PC-9 (cell line): ENCODE results near the gene HIGD1A. TPM values are rescaled to one million over a fixed set of nuclear protein-coding genes. Genes with fewer than 3 reads are reported as not detected.

Experiments used
- BruUV-seq: library from RNA; stranded (reverse); fragments of 400-500 nt; replicated peaks from 2 replicates; lab custom pipeline; 2021; lab: Mats Ljungman, UMichigan
- CTCF ChIA-PET: fragments of 300-600 bp; sonication (Branson Sonifier 250); formaldehyde crosslinking; loops from one replicate; lab custom pipeline; 2022; ENCODE audit warnings: antibody characterized with exemption; lab: Charles Lee
- POLR2A ChIA-PET: fragments of 300-600 bp; sonication (Branson Sonifier 250); formaldehyde crosslinking; loops from one replicate; lab custom pipeline; 2022; ENCODE audit warnings: antibody characterized with exemption; ENCODE audit not compliant: unreplicated experiment; lab: Charles Lee
- DNase-seq, 2 experiments: peaks; one replicate each; pipeline versions ENCODE4 v3.0.0 to v3.0.0-alpha.2; 2015 to 2022; ENCODE audit warnings: mixed read lengths in 1 of 2
- H2AFZ ChIP-seq: fragments of 200-600 bp; sonication (generic); 2 replicates; pipeline ENCODE4 v1.8.1; 2017; ENCODE audit warnings: antibody characterized with exemption
- H3F3A ChIP-seq: fragments of 200-600 bp; sonication (generic); 2 replicates; pipeline ENCODE4 v1.8.1; 2017; ENCODE audit warnings: antibody characterized with exemption, mild to moderate bottlenecking, low read depth; ENCODE audit not compliant: insufficient read depth
- H3K27ac ChIP-seq: fragments of 200-600 bp; sonication (generic); 2 replicates; pipeline ENCODE4 v1.6.1; 2016; ENCODE audit warnings: mixed run types
- H3K27me3 ChIP-seq: fragments of 200-600 bp; sonication (generic); 2 replicates; pipeline ENCODE4 v1.6.1; 2016; ENCODE audit warnings: low read depth, mixed run types; ENCODE audit not compliant: insufficient read depth
- H3K36me3 ChIP-seq: fragments of 200-600 bp; sonication (generic); 2 replicates; pipeline ENCODE4 v1.6.1; 2016; ENCODE audit warnings: low read depth, mixed run types
- H3K4me1 ChIP-seq: fragments of 200-600 bp; sonication (generic); replicated peaks from 2 replicates; pipeline ENCODE4 v1.6.1; 2016; ENCODE audit warnings: mixed run types; ENCODE audit not compliant: insufficient read depth
- H3K4me2 ChIP-seq: fragments of 200-600 bp; sonication (generic); 2 replicates; pipeline ENCODE4 v1.6.1; 2017; ENCODE audit warnings: mixed run types
- H3K4me3 ChIP-seq: fragments of 200-600 bp; sonication (generic); 2 replicates; pipeline ENCODE4 v1.6.1; 2016; ENCODE audit warnings: mixed run types
- H3K79me2 ChIP-seq: fragments of 200-600 bp; sonication (generic); 2 replicates; pipeline ENCODE4 v1.6.1; 2017; ENCODE audit warnings: low read depth, mixed run types
- H3K9me2 ChIP-seq: fragments of 200-600 bp; sonication (generic); 2 replicates; pipeline ENCODE4 v1.8.1; 2017; ENCODE audit warnings: mild to moderate bottlenecking; ENCODE audit not compliant: insufficient read depth
- H3K9me3 ChIP-seq: fragments of 200-600 bp; sonication (generic); 2 replicates; pipeline ENCODE4 v1.8.1; 2016; ENCODE audit warnings: low read depth; ENCODE audit not compliant: insufficient read depth
- H4K20me1 ChIP-seq: fragments of 200-600 bp; sonication (generic); 2 replicates; pipeline ENCODE4 v1.8.1; 2017; ENCODE audit not compliant: insufficient read depth
- EZH2 ChIP-seq: fragments of 200-600 bp; sonication (generic); IDR thresholded peaks from 2 replicates; pipeline ENCODE4 v1.8.0; 2017; ENCODE audit warnings: antibody characterized with exemption, low read depth
- intact Hi-C: fragments of 100-400 bp; cut with micrococcal nuclease; formaldehyde crosslinking; loops from one replicate; pipeline ENCODE4 v1.10.0; 2022; ENCODE audit not compliant: unreplicated experiment
- total RNA-seq: library from RNA; stranded (reverse); gene quantifications from 2 replicates; pipeline ENCODE4 v1.2.3, GENCODE V29; 2021
- TF ChIP-seq, protein P1 (sequence below): fragments of 200-600 bp; sonication (generic); conservative IDR thresholded peaks from 2 replicates; pipeline ENCODE4 v1.6.1; 2017; ENCODE audit warnings: mixed run types, antibody characterized with exemption, mild to moderate bottlenecking, moderate library complexity

HIGD1A gene
- total RNA-seq, 1 experiment from 2014 or later = 69.7 TPM

DNA sequence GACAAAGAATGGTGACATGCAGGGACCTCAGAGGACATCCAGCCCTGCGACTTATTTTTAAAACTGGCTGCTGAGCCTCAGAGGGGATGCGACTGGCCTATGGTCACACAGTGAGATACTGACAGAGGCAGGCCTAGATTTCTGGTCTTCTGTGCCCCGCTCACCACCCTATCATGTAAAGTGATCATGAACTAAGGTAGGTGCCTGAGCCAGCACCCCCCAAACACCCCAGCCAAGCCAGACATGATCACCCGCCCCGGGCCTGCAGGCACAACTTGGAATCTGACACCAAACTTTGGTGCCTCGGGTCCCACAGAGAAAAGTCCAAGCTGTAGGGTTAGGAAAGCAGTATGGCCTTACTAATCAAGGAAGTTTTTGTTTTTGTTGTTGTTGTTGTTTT, 67.8 kb downstream of the HIGD1A start:
- Histone ChIP-seq H2AFZ (no peak overlapping the region), H3F3A (no peaks in the 10 kb centered on the region), H3K4me2 (no peak overlapping the region), H3K79me2 (no peaks in the 10 kb centered on the region), H3K27me3 (0 out of 2 replicates have a peak, but pooled peaks cover 6% of the 10 kb centered on the region), H3K9me3 (no peaks in the 10 kb centered on the region), H3K4me3 (no peak overlapping the region), H3K4me1 (no peaks in the 10 kb centered on the region), H4K20me1 (no peaks in the 10 kb centered on the region), H3K36me3 (no peaks in the 10 kb centered on the region), H3K9me2 (no peaks in the 10 kb centered on the region), H3K27ac (no peak overlapping the region)
- ChIA-PET CTCF (no interaction called here), POLR2A (no interaction called here)
- TF ChIP-seq, protein P1, sequence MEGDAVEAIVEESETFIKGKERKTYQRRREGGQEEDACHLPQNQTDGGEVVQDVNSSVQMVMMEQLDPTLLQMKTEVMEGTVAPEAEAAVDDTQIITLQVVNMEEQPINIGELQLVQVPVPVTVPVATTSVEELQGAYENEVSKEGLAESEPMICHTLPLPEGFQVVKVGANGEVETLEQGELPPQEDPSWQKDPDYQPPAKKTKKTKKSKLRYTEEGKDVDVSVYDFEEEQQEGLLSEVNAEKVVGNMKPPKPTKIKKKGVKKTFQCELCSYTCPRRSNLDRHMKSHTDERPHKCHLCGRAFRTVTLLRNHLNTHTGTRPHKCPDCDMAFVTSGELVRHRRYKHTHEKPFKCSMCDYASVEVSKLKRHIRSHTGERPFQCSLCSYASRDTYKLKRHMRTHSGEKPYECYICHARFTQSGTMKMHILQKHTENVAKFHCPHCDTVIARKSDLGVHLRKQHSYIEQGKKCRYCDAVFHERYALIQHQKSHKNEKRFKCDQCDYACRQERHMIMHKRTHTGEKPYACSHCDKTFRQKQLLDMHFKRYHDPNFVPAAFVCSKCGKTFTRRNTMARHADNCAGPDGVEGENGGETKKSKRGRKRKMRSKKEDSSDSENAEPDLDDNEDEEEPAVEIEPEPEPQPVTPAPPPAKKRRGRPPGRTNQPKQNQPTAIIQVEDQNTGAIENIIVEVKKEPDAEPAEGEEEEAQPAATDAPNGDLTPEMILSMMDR = no peak
- TF ChIP-seq EZH2 = no peak
- intact Hi-C loops = no loop called here
- BruUV-seq = no TSS peak
- DNase-seq = no peak

DNA sequence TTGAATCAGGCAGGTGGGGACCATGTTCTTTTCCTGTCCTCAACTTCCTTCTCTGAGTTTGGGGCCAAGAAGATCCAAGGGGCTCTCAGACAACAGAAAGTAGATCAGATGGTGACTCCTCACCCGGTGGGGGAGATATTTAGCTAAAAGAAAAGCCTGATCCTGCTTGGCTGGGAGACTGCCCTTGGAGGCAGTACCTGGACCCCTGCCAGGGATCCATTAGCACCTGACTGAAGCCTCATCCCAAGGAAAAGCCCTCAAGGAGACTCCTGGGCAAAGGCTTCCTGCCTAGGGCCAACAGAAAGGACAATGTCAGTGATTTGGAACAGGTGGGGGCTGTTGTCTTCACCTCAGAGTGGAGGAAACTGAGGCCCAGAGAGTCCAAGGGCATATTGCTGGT, 68.2 kb downstream of the HIGD1A start:
- DNase-seq = no peak
- Histone ChIP-seq H3F3A (no peaks in the 10 kb centered on the region), H3K9me2 (no peaks in the 10 kb centered on the region), H3K4me3 (no peak overlapping the region), H3K4me2 (no peak overlapping the region), H4K20me1 (no peaks in the 10 kb centered on the region), H3K36me3 (no peaks in the 10 kb centered on the region), H3K27ac (no peak overlapping the region), H2AFZ (no peak overlapping the region), H3K9me3 (no peaks in the 10 kb centered on the region), H3K79me2 (no peaks in the 10 kb centered on the region), H3K27me3 (0 out of 2 replicates have a peak, but pooled peaks cover 6% of the 10 kb centered on the region), H3K4me1 (no peaks in the 10 kb centered on the region)
- ChIA-PET CTCF (no interaction called here), POLR2A (no interaction called here)
- intact Hi-C loops = no loop called here
- TF ChIP-seq, protein P1 = no peak
- TF ChIP-seq EZH2 = no peak
- BruUV-seq = no TSS peak

DNA sequence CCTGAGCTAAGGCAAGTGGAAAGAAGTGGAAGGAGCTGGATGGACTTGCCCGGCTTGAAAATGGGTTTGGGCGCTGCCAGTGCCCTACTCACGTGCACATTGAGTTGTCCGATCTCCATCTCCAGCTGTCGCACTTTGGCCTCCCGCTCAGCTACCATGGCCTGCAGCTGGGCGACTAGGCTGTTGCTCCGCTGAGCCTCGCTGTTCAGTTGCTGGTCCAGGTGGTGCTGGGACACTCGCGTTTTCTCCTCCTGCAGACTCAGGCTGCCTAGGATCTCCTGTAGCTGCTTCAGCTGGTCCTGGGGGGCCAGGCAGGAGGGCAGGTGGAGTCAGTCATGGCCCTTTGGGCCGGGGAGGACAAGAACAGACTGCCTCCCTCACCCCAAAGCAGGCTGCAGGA, 68.7 kb downstream of the HIGD1A start:
- H3K4me3 ChIP-seq = no peak overlapping the region
- BruUV-seq = no TSS peak
- POLR2A ChIA-PET = no interaction called here
- no peaks in the 10 kb centered on the region for H3K4me1 ChIP-seq
- intact Hi-C loops = no loop called here
- no peak overlapping the region for H2AFZ ChIP-seq
- H3K79me2 ChIP-seq = no peaks in the 10 kb centered on the region
- CTCF ChIA-PET = no interaction called here
- H3K4me2 ChIP-seq = no peak overlapping the region
- 0 out of 2 replicates have a peak, but pooled peaks cover 6% of the 10 kb centered on the region for H3K27me3 ChIP-seq
- H3F3A ChIP-seq = no peaks in the 10 kb centered on the region
- no peaks in the 10 kb centered on the region for H3K9me2 ChIP-seq
- no peak overlapping the region for H3K27ac ChIP-seq
- H3K9me3 ChIP-seq = no peaks in the 10 kb centered on the region
- no peaks in the 10 kb centered on the region for H4K20me1 ChIP-seq
- no peaks in the 10 kb centered on the region for H3K36me3 ChIP-seq
- no peak for DNase-seq
- TF ChIP-seq, protein P1 = no peak
- TF ChIP-seq EZH2 = no peak
